ENCODE measurements around the gene RIMS4. TPM values are rescaled to one million over a fixed set of nuclear protein-coding genes. Genes with fewer than 3 reads are reported as not detected.

The RIMS4 gene
- total RNA-seq, 1 experiment from 2014 or later: 4.0 TPM

GRCh38 chr20:44756956-44757355 is 53.4 kb downstream of the RIMS4 start:
- no peak overlapping the region for H3K4me3 ChIP-seq (ENCODE audit: low read depth in 2 of 2, low read length in 2 of 2)
- ChIA-PET CTCF (no interaction called here), POLR2A (no interaction called here)
- in situ Hi-C loops (cut with HindIII; ENCODE audit: low pct_unique_long_range_greater_than_20kb, low sequenced_read_pairs): no loop called here
- no peaks in the 10 kb centered on the region for H3K36me3 ChIP-seq (ENCODE audit: control insufficient read depth, insufficient read depth, low read length)
- intact Hi-C loops (cut with micrococcal nuclease; ENCODE audit: unreplicated experiment): no loop called here
- H3K27ac ChIP-seq (ENCODE audit: low read length): no peak overlapping the region
- no peaks in the 10 kb centered on the region for H3K9me3 ChIP-seq (ENCODE audit: control insufficient read depth, insufficient read depth, low read depth, low read length)
- no peaks in the 10 kb centered on the region for H3K4me1 ChIP-seq (ENCODE audit: control insufficient read depth, insufficient read depth, low read length)
- TF ChIP-seq CTCF (IDR thresholded peaks at IDR 0.05): no peak
- no peak for TF ChIP-seq SIN3A (IDR thresholded peaks at IDR 0.05; ENCODE audit: borderline replicate concordance, insufficient read depth, low read depth, low read length)
- TF ChIP-seq POLR2AphosphoS5 (IDR thresholded peaks at IDR 0.05; ENCODE audit: low read depth, low read length): no peak
- no peak for TF ChIP-seq TCF7L2 (IDR thresholded peaks at IDR 0.05; ENCODE audit: low read depth, low read length)
- no peak for TF ChIP-seq REST (IDR thresholded peaks at IDR 0.05; ENCODE audit: insufficient read depth in 1 of 2, low read depth in 2 of 2, low read length in 1 of 2)
- no TSS peak for BruUV-seq (replicated peaks)
- ATAC-seq (no peak), DNase-seq (ENCODE audit: low read depth, low spot score) (no peak)
- no peaks in the 10 kb centered on the region for H3K27me3 ChIP-seq (ENCODE audit: control insufficient read depth, insufficient read depth, low read length)

- ChIA-PET CTCF (no interaction called here), POLR2A (interaction anchor here (0.6 kb wide), 1 partner anchor 21 kb away, joined by 3 read pairs; no protein-coding TSS in a partner anchor)
- BruUV-seq (replicated peaks): no TSS peak
- ATAC-seq: no peak
- no peaks in the 10 kb centered on the region for H3K27me3 ChIP-seq (ENCODE audit: control insufficient read depth, insufficient read depth, low read length)
- H3K4me3 ChIP-seq (ENCODE audit: low read depth in 2 of 2, low read length in 2 of 2): no peak overlapping the region
- no peak for TF ChIP-seq TCF7L2 (IDR thresholded peaks at IDR 0.05; ENCODE audit: low read depth, low read length)
- TF ChIP-seq SIN3A (IDR thresholded peaks at IDR 0.05; ENCODE audit: borderline replicate concordance, insufficient read depth, low read depth, low read length): no peak
- TF ChIP-seq POLR2AphosphoS5 (IDR thresholded peaks at IDR 0.05; ENCODE audit: low read depth, low read length): no peak
- no peak for TF ChIP-seq REST (IDR thresholded peaks at IDR 0.05; ENCODE audit: insufficient read depth in 1 of 2, low read depth in 2 of 2, low read length in 1 of 2)
- no peak for TF ChIP-seq CTCF (IDR thresholded peaks at IDR 0.05)
- H3K36me3 ChIP-seq (ENCODE audit: control insufficient read depth, insufficient read depth, low read length): no peaks in the 10 kb centered on the region
- no peak for DNase-seq (ENCODE audit: low read depth, low spot score)
- H3K4me1 ChIP-seq (ENCODE audit: control insufficient read depth, insufficient read depth, low read length): no peaks in the 10 kb centered on the region
- H3K9me3 ChIP-seq (ENCODE audit: control insufficient read depth, insufficient read depth, low read depth, low read length): no peaks in the 10 kb centered on the region
- H3K27ac ChIP-seq (ENCODE audit: low read length): no peak overlapping the region
- intact Hi-C loops (cut with micrococcal nuclease; ENCODE audit: unreplicated experiment) (no loop called here), in situ Hi-C loops (cut with HindIII; ENCODE audit: low pct_unique_long_range_greater_than_20kb, low sequenced_read_pairs) (no loop called here)
Observed at GRCh38 chr20:44756011-44756688, 54.2 kb downstream of the RIMS4 start.
